ENCODE measurements around the gene CNTN4. TPM values are rescaled to one million over a fixed set of nuclear protein-coding genes. Genes with fewer than 3 reads are reported as not detected.

CNTN4 gene
- total RNA-seq, 1 experiment from 2014 or later = 1.6 TPM

DNA sequence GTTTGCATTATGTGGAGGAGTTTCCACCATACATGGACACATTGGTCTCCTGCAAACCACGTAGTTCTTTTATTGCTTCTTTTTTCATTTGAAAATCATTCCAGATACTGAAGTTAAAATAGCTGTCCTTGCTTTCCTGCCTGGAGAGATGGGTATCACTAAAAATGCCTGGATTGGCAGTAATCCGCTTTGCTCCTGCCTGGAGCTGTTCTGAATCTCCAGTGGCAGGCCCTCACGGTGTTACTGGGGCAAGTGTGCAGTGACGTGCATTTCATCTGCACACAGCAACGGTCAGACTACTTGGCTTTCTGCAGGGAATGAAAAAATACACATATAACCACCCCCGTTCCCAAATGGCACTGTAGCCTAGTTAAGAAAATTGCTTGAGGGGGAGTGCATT is 738.6 kb downstream of the CNTN4 start:
- Histone ChIP-seq H2BK120ac (ENCODE audit: low read depth, low read length, poor library complexity, severe bottlenecking) (no peak overlapping the region), H3K18ac (ENCODE audit: insufficient read length, low read depth, low read length) (no peak overlapping the region), H3K56ac (ENCODE audit: insufficient read length, low read depth, low read length) (no peak overlapping the region), H2BK5ac (ENCODE audit: insufficient read length, low read length) (no peak overlapping the region), H3K4me2 (ENCODE audit: insufficient read depth, insufficient read length, low read length) (no peak overlapping the region), H3K14ac (ENCODE audit: insufficient read depth, low read length) (no peak overlapping the region; the same call in 1 of the 2 replicates), H4K5ac (ENCODE audit: insufficient read length, low read depth, low read length) (no peak overlapping the region), H3K27ac (ENCODE audit: insufficient read length, low read depth, low read length) (no peak overlapping the region), H3K9me3 (ENCODE audit: control insufficient read depth, low read depth, low read length) (no peaks in the 10 kb centered on the region), H3K79me2 (ENCODE audit: insufficient read depth, low read length) (no peaks in the 10 kb centered on the region), H4K8ac (replicated peaks; ENCODE audit: insufficient read length, low read depth, low read length) (no peak overlapping the region), H3K23me2 (ENCODE audit: insufficient read length, low read depth, low read length, poor library complexity, severe bottlenecking) (no peaks in the 10 kb centered on the region), H4K20me1 (ENCODE audit: control insufficient read depth, insufficient read depth, insufficient read length) (no peaks in the 10 kb centered on the region), H3K4ac (ENCODE audit: low read depth, low read length) (no peak overlapping the region), H3K4me1 (ENCODE audit: insufficient read depth, low read length) (no peaks in the 10 kb centered on the region), H3K27me3 (ENCODE audit: insufficient read depth, low read length) (no peaks in the 10 kb centered on the region), H2BK15ac (ENCODE audit: low read depth, low read length) (no peak overlapping the region), H2AK5ac (ENCODE audit: insufficient read length, low read length) (no peak overlapping the region), H3K23ac (ENCODE audit: insufficient read length, low read depth, low read length) (no peak overlapping the region), H2AFZ (ENCODE audit: low read length) (no peak overlapping the region), H3T11ph (ENCODE audit: low read length) (no peak overlapping the region), H3K9ac (ENCODE audit: extremely low read depth, insufficient read length, low read length) (no peak overlapping the region), H4K91ac (ENCODE audit: insufficient read length, low read depth, low read length) (no peak overlapping the region), H2BK12ac (ENCODE audit: insufficient read length, low read depth, low read length) (no peak overlapping the region), H2BK20ac (ENCODE audit: low read depth, low read length, poor library complexity, severe bottlenecking) (no peak overlapping the region), H3K79me1 (ENCODE audit: insufficient read depth, low read depth, low read length, poor library complexity, severe bottlenecking) (no peaks in the 10 kb centered on the region)
- H3K4me1 Mint-ChIP-seq = peaks cover 0 to 3% of the 10 kb centered on the region in 2 experiments; a peak in 1 of 4 replicates
- H3K36me3 Mint-ChIP-seq (ENCODE audit: insufficient read depth in 1 of 3, low read depth in 3 of 3) = no peaks in the 10 kb centered on the region
- H3K4me3 Mint-ChIP-seq = no peak overlapping the region; a peak in 1 of 5 replicates
- H3K27me3 Mint-ChIP-seq (ENCODE audit: low read depth) = no peaks in the 10 kb centered on the region; the same call in 1 of the 2 replicates
- DNase-seq = no peak
- no peak overlapping the region for H3K27ac Mint-ChIP-seq
- no CpG with 5 or more reads among the region's 6 CpGs for WGBS (ENCODE audit: extremely low coverage, insufficient read length, low lambda C conversion rate)
- no peaks in the 10 kb centered on the region for H3K9me3 Mint-ChIP-seq
- TF ChIP-seq, protein P1, sequence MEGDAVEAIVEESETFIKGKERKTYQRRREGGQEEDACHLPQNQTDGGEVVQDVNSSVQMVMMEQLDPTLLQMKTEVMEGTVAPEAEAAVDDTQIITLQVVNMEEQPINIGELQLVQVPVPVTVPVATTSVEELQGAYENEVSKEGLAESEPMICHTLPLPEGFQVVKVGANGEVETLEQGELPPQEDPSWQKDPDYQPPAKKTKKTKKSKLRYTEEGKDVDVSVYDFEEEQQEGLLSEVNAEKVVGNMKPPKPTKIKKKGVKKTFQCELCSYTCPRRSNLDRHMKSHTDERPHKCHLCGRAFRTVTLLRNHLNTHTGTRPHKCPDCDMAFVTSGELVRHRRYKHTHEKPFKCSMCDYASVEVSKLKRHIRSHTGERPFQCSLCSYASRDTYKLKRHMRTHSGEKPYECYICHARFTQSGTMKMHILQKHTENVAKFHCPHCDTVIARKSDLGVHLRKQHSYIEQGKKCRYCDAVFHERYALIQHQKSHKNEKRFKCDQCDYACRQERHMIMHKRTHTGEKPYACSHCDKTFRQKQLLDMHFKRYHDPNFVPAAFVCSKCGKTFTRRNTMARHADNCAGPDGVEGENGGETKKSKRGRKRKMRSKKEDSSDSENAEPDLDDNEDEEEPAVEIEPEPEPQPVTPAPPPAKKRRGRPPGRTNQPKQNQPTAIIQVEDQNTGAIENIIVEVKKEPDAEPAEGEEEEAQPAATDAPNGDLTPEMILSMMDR (conservative IDR thresholded peaks at IDR 0.05) = no peak

All from H9 (cell line).